Measurements from ENCODE around the gene SOST.

Gene SOST

DNA sequence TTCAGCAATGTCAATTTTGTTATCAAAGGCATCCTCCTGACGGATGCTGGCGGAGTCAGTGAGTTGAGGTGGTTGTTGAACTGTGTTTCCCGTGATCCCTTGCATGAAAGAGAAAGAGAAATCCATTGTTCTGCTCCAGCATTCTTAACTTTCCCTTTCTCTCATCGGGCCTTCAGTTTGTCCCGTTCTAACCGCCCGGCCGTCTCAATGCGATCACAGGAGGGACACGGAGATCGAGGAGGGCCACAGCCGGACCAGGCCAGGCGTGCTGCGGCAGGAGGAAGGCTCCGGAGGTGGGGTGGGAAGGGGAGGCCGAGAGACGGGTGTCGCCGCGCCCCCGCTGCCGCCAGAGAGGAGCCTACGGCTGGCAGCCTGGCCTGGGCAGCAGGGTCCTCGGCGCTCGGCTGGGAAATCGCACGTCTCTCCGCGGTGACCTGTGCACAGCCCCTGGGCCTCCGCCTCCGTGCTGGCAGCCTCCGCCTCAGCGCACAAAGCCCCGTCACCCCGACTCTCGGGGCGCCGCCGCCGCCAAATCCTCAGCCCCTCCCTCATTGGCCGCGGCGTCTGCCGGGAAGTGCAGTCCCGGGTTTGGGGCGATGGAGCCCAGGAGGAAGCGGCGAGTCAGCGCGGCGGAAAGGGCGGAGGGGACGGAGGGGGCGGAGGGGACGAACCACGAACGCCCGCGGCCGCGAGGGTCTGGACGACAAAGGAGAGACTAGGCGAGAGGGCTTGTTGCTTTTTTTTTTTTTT lies 38.1 kb downstream of the SOST start:
- TF ChIP-seq, protein P1, sequence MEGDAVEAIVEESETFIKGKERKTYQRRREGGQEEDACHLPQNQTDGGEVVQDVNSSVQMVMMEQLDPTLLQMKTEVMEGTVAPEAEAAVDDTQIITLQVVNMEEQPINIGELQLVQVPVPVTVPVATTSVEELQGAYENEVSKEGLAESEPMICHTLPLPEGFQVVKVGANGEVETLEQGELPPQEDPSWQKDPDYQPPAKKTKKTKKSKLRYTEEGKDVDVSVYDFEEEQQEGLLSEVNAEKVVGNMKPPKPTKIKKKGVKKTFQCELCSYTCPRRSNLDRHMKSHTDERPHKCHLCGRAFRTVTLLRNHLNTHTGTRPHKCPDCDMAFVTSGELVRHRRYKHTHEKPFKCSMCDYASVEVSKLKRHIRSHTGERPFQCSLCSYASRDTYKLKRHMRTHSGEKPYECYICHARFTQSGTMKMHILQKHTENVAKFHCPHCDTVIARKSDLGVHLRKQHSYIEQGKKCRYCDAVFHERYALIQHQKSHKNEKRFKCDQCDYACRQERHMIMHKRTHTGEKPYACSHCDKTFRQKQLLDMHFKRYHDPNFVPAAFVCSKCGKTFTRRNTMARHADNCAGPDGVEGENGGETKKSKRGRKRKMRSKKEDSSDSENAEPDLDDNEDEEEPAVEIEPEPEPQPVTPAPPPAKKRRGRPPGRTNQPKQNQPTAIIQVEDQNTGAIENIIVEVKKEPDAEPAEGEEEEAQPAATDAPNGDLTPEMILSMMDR (IDR thresholded peaks at IDR 0.05; ENCODE audit: insufficient read depth, low read depth, low read length, missing control alignments), result no peak
- peak; percentile 58 for DNase-seq (ENCODE audit: low read depth)

DNA sequence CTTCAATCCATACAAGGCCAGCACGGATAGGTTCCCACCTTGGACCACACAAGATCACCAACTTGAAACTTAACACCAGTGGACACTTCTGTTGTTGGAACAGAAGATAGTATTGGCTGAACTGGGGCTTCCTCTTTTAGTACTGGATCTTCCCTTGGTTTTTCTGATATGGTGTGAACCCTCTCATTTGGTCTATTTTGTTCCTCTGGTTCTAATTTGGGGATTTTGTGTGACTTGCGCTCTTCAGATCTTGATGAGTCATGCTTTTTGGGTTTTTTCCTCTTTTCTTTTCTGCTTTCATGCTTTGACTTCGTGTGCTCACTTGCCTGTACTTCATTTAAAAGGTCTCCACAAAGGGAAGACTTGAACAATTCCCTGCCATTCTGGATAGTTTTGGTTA lies 39.0 kb downstream of the SOST start:
- TF ChIP-seq, protein P1 (IDR thresholded peaks at IDR 0.05; ENCODE audit: insufficient read depth, low read depth, low read length, missing control alignments), result no peak
- DNase-seq (ENCODE audit: low read depth), result no peak
- H3K4me3 ChIP-seq (ENCODE audit: low read length), result no peak overlapping the region

More for the DNA sequence above, 38.1 kb downstream of the SOST start:
- H3K4me3 ChIP-seq (ENCODE audit: low read length), result peak overlapping the region; percentile 51

DNA sequence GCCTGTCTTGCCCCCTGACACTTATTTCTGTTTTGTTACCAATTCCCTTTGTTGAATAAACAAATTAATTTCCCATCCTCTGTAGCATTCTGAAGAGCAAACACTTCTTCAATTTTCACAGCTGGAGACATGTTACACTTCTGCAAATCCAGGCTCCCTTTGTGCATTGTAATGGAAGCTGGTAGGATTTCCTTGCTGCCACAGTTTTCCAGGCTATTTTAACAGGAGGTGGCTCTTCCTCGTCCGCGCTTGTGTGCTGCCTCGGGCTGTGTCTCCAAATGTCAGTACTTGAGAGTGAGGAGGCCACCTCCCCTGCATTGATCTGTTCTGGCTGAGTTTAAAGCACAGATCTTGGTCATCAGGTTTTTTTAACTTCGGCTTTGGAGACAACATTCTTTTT lies 40.0 kb downstream of the SOST start:
- no peak for DNase-seq (ENCODE audit: low read depth)
- TF ChIP-seq, protein P1 (IDR thresholded peaks at IDR 0.05; ENCODE audit: insufficient read depth, low read depth, low read length, missing control alignments), result no peak
- H3K4me3 ChIP-seq (ENCODE audit: low read length), result no peak overlapping the region

DNA sequence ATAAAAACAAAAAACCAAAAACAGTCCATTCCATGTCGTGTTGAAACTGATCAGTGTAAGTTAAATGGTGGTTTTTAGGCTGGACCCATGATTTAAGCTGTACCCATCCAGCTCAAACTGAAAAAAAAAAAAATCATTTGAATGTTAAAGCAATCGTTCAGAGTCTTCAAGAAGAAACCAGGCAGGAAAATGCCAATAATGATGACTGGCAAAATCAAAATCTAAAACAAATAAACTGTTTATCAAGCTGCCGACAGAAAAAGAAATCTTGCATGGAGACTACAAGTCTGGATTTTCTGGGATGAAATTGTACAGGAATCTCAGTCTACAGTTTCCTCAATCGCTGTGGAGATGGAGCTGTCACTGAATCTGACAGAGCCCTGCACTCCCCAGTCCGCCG lies 40.7 kb downstream of the SOST start:
- no peak overlapping the region for H3K4me3 ChIP-seq (ENCODE audit: low read length)
- DNase-seq (ENCODE audit: low read depth), result no peak
- TF ChIP-seq, protein P1 (IDR thresholded peaks at IDR 0.05; ENCODE audit: insufficient read depth, low read depth, low read length, missing control alignments), result no peak

DNA sequence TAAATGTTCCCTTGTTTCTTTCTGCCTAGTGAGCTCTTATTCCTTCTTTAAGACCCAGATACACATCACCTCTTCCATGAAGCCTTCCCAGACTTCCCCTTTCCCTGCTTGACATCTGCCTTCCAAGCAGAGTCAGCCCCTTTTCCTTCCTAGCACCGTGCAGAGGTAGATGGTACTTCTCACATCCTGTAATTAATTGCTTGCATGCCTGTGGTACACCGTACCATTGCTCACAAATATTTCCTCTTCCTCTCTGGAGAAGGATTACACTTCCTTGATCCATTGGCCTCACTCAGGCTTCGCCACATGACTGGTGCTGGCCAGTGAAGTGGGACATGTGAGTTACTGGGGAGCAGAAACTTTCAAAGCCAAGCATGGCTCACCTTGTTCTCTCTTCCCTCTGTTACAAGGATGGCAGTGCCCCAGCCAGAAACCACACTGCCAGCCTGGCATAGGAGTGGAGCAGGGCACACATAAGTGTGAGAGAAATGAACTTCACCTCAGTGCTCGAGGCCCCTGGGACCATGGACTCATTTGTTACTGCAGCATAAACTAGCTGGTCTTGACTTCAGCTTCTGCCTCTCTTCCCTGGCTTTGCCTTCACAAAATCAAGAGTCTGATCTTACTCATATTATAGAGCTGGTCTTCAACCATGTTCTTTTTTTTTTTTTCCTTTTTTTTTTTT lies 44.0 kb downstream of the SOST start:
- TF ChIP-seq, protein P1 (IDR thresholded peaks at IDR 0.05; ENCODE audit: insufficient read depth, low read depth, low read length, missing control alignments), result no peak
- H3K4me3 ChIP-seq (ENCODE audit: low read length), result no peak overlapping the region
- DNase-seq (ENCODE audit: low read depth), result peak; percentile 57

DNA sequence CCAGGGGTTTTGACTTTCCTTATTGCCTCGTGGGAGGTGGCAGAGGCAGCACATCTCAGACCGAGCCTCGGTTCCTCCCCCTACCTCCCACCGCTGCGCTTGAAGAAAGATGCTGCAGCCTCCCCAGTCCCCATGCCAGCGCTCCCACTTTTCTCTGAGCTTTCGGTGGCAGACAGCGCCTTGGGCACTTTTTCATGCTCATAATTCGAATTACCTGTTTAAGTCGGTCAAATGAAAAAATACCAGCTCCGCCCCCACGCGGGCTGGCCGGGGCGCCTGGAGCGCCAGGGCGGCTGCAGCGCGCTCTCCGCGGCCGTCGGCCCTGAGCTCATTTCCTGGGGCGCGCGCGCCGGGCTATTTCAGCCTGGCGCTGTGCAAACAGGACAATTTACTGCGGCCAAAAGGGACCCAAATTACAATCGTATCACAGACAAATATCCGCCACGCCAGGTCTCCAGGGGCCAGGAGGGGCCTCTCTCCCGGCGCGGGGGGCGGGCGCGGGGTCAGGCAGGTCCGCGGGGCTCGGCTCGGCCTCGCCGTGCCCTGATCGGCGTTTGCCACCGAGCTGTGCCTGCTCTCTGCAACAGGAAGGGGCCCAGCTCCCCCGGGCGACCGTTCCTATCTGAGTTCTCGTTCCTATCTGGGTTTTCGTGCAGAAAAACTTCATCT lies 45.0 kb downstream of the SOST start:
- TF ChIP-seq, protein P1 (IDR thresholded peaks at IDR 0.05; ENCODE audit: insufficient read depth, low read depth, low read length, missing control alignments), result no peak
- DNase-seq (ENCODE audit: low read depth), result peak; percentile 45
- H3K4me3 ChIP-seq (ENCODE audit: low read length), result peak overlapping the region; percentile 26

Data from epithelial cell of esophagus (primary cell).